H1 (cell line): Measurements from ENCODE around the gene SYT17. TPM values are rescaled to one million over a fixed set of nuclear protein-coding genes. Genes with fewer than 3 reads are reported as not detected.

ENCODE experiments used
- CHD2 ChIP-seq: IDR thresholded peaks from 2 replicates; pipeline ENCODE4 v1.6.1; 2012; ENCODE audit warnings: low read length, improper control_type of control experiment
- EP300 ChIP-seq, 2 experiments: IDR thresholded peaks; 1 replicate in 1 of 2; 2 replicates in 1 of 2; pipeline ENCODE4 v1.6.1; 2011 to 2012; ENCODE audit warnings: low read depth in 2 of 2, low read length in 2 of 2, mild to moderate bottlenecking in 2 of 2, borderline replicate concordance in 1 of 2, inconsistent platforms in 1 of 2, moderate library complexity in 1 of 2
- NANOG ChIP-seq: IDR thresholded peaks from 2 replicates; pipeline ENCODE4 v1.6.1; 2011; ENCODE audit warnings: low read length, low read depth, mild to moderate bottlenecking, inconsistent platforms; ENCODE audit not compliant: insufficient read depth, poor library complexity, severe bottlenecking
- POU5F1 ChIP-seq: IDR thresholded peaks from 2 replicates; pipeline ENCODE4 v1.6.1; 2011; ENCODE audit warnings: low read depth, mild to moderate bottlenecking, low read length, moderate library complexity
- SIN3A ChIP-seq, 2 experiments: IDR thresholded peaks in 1 of 2; conservative IDR thresholded peaks in 1 of 2; 2 replicates each; pipeline ENCODE4 v1.6.1; 2011 to 2012; ENCODE audit warnings: low read length in 2 of 2, improper control_type of control experiment in 1 of 2, low read depth in 1 of 2, mild to moderate bottlenecking in 1 of 2
- TEAD4 ChIP-seq: IDR thresholded peaks from 2 replicates; pipeline ENCODE4 v1.6.1; 2012; ENCODE audit warnings: low read depth, low read length, inconsistent platforms, mixed read lengths
- polyA plus RNA-seq, 7 experiments: library from polyadenylated mRNA; depleted of rRNA in 3 of 7; stranded (reverse) in 5 of 7; unstranded in 2 of 7; fragments of >200 nt in 5 of 7; fragments of 200-250 nt in 2 of 7; gene quantifications; 1 replicate in 5 of 7; 2 replicates in 1 of 7; 4 replicates in 1 of 7; pipeline versions ENCODE4 v1.2.1 to v1.2.3, GENCODE V29; 2011 to 2013; ENCODE audit warnings: missing spikeins in 2 of 7, mixed read lengths in 2 of 7
- total RNA-seq: library from RNA; stranded (reverse); fragmentation: NEBNext Ultra II Directional; extraction: Animal tissue kit (Norgen Biotek cat#: 25700); gene quantifications from 2 replicates; pipeline ENCODE4 v1.2.1, GENCODE V29; 2021

The SYT17 gene
- total and polyA plus RNA-seq, 2 of the 8 experiments (the other 6 are each of a cell fraction or from before 2014, with no cell fraction given), result 5.8 to 18.1 TPM

- TF ChIP-seq POU5F1 (no peak), NANOG (no peak), TEAD4 (no peak), SIN3A (conservative IDR thresholded peaks at IDR 0.05 in 1 of 2, IDR thresholded peaks at IDR 0.05 in 1 of 2; ENCODE audit: low read depth in 1 of 2, low read length in 2 of 2) (no peak), CHD2 (no peak), EP300 (IDR thresholded peaks at IDR 0.05; ENCODE audit: borderline replicate concordance in 1 of 2, low read depth in 2 of 2, low read length in 2 of 2) (no peak)
Observed at GRCh38 chr16:19290860-19291259, 122.8 kb downstream of the SYT17 start (continued).
